Measurements from ENCODE around the gene ARHGEF7. TPM values are rescaled to one million over a fixed set of nuclear protein-coding genes. Genes with fewer than 3 reads are reported as not detected.
A peak's percentile ranks its signal among the peaks of the same experiment; 100 is the strongest.

ARHGEF7 gene
- total RNA-seq, 2 experiments from 2014 or later = 58.7 to 67.2 TPM

GRCh38 chr13:111335298-111335697 is 220.2 kb downstream of the ARHGEF7 start:
- CTCF ChIA-PET = no interaction called here
- H3K4me1 Mint-ChIP-seq = no peaks in the 10 kb centered on the region
- peaks cover 6% of the 10 kb centered on the region for H3K9me3 Mint-ChIP-seq (ENCODE audit: low read depth)
- no peaks in the 10 kb centered on the region for H3K36me3 Mint-ChIP-seq
- no peak overlapping the region for H3K27ac Mint-ChIP-seq
- no peak overlapping the region for H3K4me3 Mint-ChIP-seq
- DNase-seq (peak; percentile 35), ATAC-seq (no peak)
- H3K27me3 Mint-ChIP-seq = peaks cover 5% of the 10 kb centered on the region

DNA sequence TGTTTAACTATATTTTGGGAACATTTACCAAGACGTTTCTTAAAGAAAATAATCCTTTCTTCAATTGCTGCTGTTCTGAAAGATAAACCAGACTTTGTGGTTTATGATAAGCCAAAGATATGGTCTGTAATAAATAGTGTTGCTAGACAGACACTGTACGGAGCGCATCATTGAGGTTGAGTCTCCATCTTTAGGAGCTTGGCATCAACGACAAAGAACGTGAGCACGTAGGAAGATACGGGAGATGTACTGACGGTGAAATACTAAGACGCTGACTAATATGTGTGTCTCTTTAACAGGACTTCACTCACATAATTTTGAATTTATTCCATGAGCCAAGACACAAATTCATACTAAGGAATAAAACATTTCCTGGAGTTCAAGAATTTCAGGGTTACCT is 221.6 kb downstream of the ARHGEF7 start:
- H3K27ac Mint-ChIP-seq = no peak overlapping the region
- CTCF ChIA-PET = no interaction called here
- H3K4me3 Mint-ChIP-seq = no peak overlapping the region
- H3K27me3 Mint-ChIP-seq = peaks cover 5% of the 10 kb centered on the region
- ATAC-seq (no peak), DNase-seq (no peak)
- H3K9me3 Mint-ChIP-seq (ENCODE audit: low read depth) = peaks cover 6% of the 10 kb centered on the region
- no peaks in the 10 kb centered on the region for H3K4me1 Mint-ChIP-seq
- no peaks in the 10 kb centered on the region for H3K36me3 Mint-ChIP-seq

- Mint-ChIP-seq H3K4me3 (no peak overlapping the region), H3K36me3 (no peaks in the 10 kb centered on the region), H3K9me3 (ENCODE audit: low read depth) (peaks cover 6% of the 10 kb centered on the region), H3K27me3 (peaks cover 5% of the 10 kb centered on the region), H3K4me1 (no peaks in the 10 kb centered on the region), H3K27ac (no peak overlapping the region)
- DNase-seq (peak; percentile 8), ATAC-seq (no peak)
- CTCF ChIA-PET = no interaction called here
Observed at GRCh38 chr13:111337206-111337605, 222.1 kb downstream of the ARHGEF7 start.

- H3K27me3 Mint-ChIP-seq = peaks cover 3% of the 10 kb centered on the region
Observed at GRCh38 chr13:111337741-111338140, 222.6 kb downstream of the ARHGEF7 start.

GRCh38 chr13:111338841-111339240 is 223.7 kb downstream of the ARHGEF7 start:
- Mint-ChIP-seq H3K27me3 (no peaks in the 10 kb centered on the region), H3K9me3 (ENCODE audit: low read depth) (peaks cover 6% of the 10 kb centered on the region), H3K4me3 (no peak overlapping the region), H3K36me3 (no peaks in the 10 kb centered on the region), H3K27ac (no peak overlapping the region), H3K4me1 (peaks cover 9% of the 10 kb centered on the region)
- DNase-seq (peak; percentile 15), ATAC-seq (no peak)
- CTCF ChIA-PET = no interaction called here

More at GRCh38 chr13:111337741-111338140, 222.6 kb downstream of the ARHGEF7 start:
- peaks cover 6% of the 10 kb centered on the region for H3K9me3 Mint-ChIP-seq (ENCODE audit: low read depth)
- ATAC-seq (no peak), DNase-seq (peak; percentile 14)
- no peak overlapping the region for H3K27ac Mint-ChIP-seq
- no peak overlapping the region for H3K4me3 Mint-ChIP-seq
- H3K36me3 Mint-ChIP-seq = no peaks in the 10 kb centered on the region
- CTCF ChIA-PET = no interaction called here
- H3K4me1 Mint-ChIP-seq = peaks cover 3% of the 10 kb centered on the region

GRCh38 chr13:111339366-111340143 is 224.4 kb downstream of the ARHGEF7 start:
- H3K27me3 Mint-ChIP-seq = no peaks in the 10 kb centered on the region
- no peak overlapping the region for H3K27ac Mint-ChIP-seq
- peaks cover 3% of the 10 kb centered on the region for H3K9me3 Mint-ChIP-seq (ENCODE audit: low read depth)
- ATAC-seq = no peak
- DNase-seq = peak; percentile 15
- peaks cover 9% of the 10 kb centered on the region for H3K4me1 Mint-ChIP-seq
- CTCF ChIA-PET = no interaction called here
- no peaks in the 10 kb centered on the region for H3K36me3 Mint-ChIP-seq
- no peak overlapping the region for H3K4me3 Mint-ChIP-seq

GRCh38 chr13:111341886-111342285 is 226.8 kb downstream of the ARHGEF7 start:
- CTCF ChIA-PET = interaction anchor here (0.7 kb wide), 1 partner anchor 1392 kb away, joined by 4 read pairs; no protein-coding TSS in a partner anchor
- no peaks in the 10 kb centered on the region for H3K27me3 Mint-ChIP-seq
- peaks cover 3% of the 10 kb centered on the region for H3K9me3 Mint-ChIP-seq (ENCODE audit: low read depth)
- DNase-seq (no peak), ATAC-seq (no peak)
- no peaks in the 10 kb centered on the region for H3K36me3 Mint-ChIP-seq
- no peak overlapping the region for H3K27ac Mint-ChIP-seq
- H3K4me3 Mint-ChIP-seq = no peak overlapping the region
- peaks cover 9% of the 10 kb centered on the region for H3K4me1 Mint-ChIP-seq

- Mint-ChIP-seq H3K4me1 (peaks cover 9% of the 10 kb centered on the region), H3K4me3 (no peak overlapping the region), H3K36me3 (no peaks in the 10 kb centered on the region), H3K27me3 (no peaks in the 10 kb centered on the region), H3K9me3 (ENCODE audit: low read depth) (peaks cover 3% of the 10 kb centered on the region), H3K27ac (no peak overlapping the region)
- no peak for DNase-seq
- CTCF ChIA-PET = no interaction called here
- ATAC-seq = no peak
Observed at GRCh38 chr13:111342721-111343120, 227.6 kb downstream of the ARHGEF7 start.

GRCh38 chr13:111343186-111343805 is 228.2 kb downstream of the ARHGEF7 start:
- CTCF ChIA-PET = no interaction called here
- H3K9me3 Mint-ChIP-seq (ENCODE audit: low read depth) = peaks cover 3% of the 10 kb centered on the region
- peaks cover 9% of the 10 kb centered on the region for H3K4me1 Mint-ChIP-seq
- ATAC-seq = no peak
- H3K27me3 Mint-ChIP-seq = no peaks in the 10 kb centered on the region
- peak overlapping the region; percentile 8 for H3K27ac Mint-ChIP-seq
- H3K36me3 Mint-ChIP-seq = no peaks in the 10 kb centered on the region
- DNase-seq = no peak
- H3K4me3 Mint-ChIP-seq = no peak overlapping the region

GRCh38 chr13:111344471-111345191 is 229.5 kb downstream of the ARHGEF7 start:
- CTCF ChIA-PET = no interaction called here
- H3K4me3 Mint-ChIP-seq = no peak overlapping the region
- H3K27ac Mint-ChIP-seq = no peak overlapping the region
- H3K36me3 Mint-ChIP-seq = no peaks in the 10 kb centered on the region
- ATAC-seq (no peak), DNase-seq (no peak)
- no peaks in the 10 kb centered on the region for H3K9me3 Mint-ChIP-seq (ENCODE audit: low read depth)
- no peaks in the 10 kb centered on the region for H3K27me3 Mint-ChIP-seq
- H3K4me1 Mint-ChIP-seq = peaks cover 9% of the 10 kb centered on the region

- CTCF ChIA-PET = no interaction called here
- DNase-seq (no peak), ATAC-seq (no peak)
- H3K9me3 Mint-ChIP-seq (ENCODE audit: low read depth) = no peaks in the 10 kb centered on the region
- no peak overlapping the region for H3K27ac Mint-ChIP-seq
- H3K27me3 Mint-ChIP-seq = no peaks in the 10 kb centered on the region
- peaks cover 9% of the 10 kb centered on the region for H3K4me1 Mint-ChIP-seq
- no peak overlapping the region for H3K4me3 Mint-ChIP-seq
- H3K36me3 Mint-ChIP-seq = no peaks in the 10 kb centered on the region
Observed at GRCh38 chr13:111345682-111346081, 230.6 kb downstream of the ARHGEF7 start.

- no peaks in the 10 kb centered on the region for H3K9me3 Mint-ChIP-seq (ENCODE audit: low read depth)
- CTCF ChIA-PET = no interaction called here
- DNase-seq (no peak), ATAC-seq (no peak)
- no peak overlapping the region for H3K27ac Mint-ChIP-seq
- no peaks in the 10 kb centered on the region for H3K36me3 Mint-ChIP-seq
- H3K27me3 Mint-ChIP-seq = no peaks in the 10 kb centered on the region
- no peak overlapping the region for H3K4me3 Mint-ChIP-seq
- H3K4me1 Mint-ChIP-seq = peaks cover 9% of the 10 kb centered on the region
Observed at GRCh38 chr13:111346101-111346680, 231.1 kb downstream of the ARHGEF7 start.

DNA sequence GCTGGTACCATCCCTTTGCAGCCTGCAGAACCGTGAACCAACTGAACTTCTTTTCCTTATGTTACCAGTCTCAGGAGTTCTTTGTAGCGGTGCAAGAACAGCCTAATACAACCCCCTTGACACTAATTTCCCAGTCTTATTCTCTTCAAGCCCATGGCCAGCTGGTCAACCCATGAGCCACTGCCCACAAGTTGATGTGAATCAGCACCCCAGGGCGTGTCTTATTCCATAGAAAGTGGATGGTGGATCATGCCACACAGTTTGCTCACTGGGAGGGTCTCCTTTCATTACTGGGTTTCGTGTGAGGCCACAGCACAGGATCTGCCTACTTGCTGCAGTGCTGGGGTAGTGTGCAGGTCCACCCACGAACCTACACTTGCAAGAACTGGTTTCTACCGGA is 232.3 kb downstream of the ARHGEF7 start:
- Mint-ChIP-seq H3K36me3 (peaks cover 2% of the 10 kb centered on the region), H3K4me3 (no peak overlapping the region), H3K27me3 (peaks cover 7% of the 10 kb centered on the region), H3K27ac (no peak overlapping the region), H3K9me3 (ENCODE audit: low read depth) (no peaks in the 10 kb centered on the region), H3K4me1 (peaks cover 9% of the 10 kb centered on the region)
- DNase-seq (no peak), ATAC-seq (no peak)
- CTCF ChIA-PET = no interaction called here

All from activated CD8-positive, alpha-beta memory T cell treated with anti-CD3 and anti-CD28 coated beads, Interleukin-2, amount 10 ng/mL, durations not matched to agents 7 days and 5 days (primary cell).